PC-9 (cell line): ENCODE results near the gene SLMAP.

Source experiments
- EZH2 ChIP-seq: fragments of 200-600 bp; sonication (generic); IDR thresholded peaks from 2 replicates; pipeline ENCODE4 v1.8.0; 2017; ENCODE audit warnings: antibody characterized with exemption, low read depth
- TF ChIP-seq, protein P1 (sequence below): fragments of 200-600 bp; sonication (generic); conservative IDR thresholded peaks from 2 replicates; pipeline ENCODE4 v1.6.1; 2017; ENCODE audit warnings: mixed run types, antibody characterized with exemption, mild to moderate bottlenecking, moderate library complexity

GRCh38 chr3:57756528-57757401, 656 bp downstream of the SLMAP start:
- TF ChIP-seq, protein P1, sequence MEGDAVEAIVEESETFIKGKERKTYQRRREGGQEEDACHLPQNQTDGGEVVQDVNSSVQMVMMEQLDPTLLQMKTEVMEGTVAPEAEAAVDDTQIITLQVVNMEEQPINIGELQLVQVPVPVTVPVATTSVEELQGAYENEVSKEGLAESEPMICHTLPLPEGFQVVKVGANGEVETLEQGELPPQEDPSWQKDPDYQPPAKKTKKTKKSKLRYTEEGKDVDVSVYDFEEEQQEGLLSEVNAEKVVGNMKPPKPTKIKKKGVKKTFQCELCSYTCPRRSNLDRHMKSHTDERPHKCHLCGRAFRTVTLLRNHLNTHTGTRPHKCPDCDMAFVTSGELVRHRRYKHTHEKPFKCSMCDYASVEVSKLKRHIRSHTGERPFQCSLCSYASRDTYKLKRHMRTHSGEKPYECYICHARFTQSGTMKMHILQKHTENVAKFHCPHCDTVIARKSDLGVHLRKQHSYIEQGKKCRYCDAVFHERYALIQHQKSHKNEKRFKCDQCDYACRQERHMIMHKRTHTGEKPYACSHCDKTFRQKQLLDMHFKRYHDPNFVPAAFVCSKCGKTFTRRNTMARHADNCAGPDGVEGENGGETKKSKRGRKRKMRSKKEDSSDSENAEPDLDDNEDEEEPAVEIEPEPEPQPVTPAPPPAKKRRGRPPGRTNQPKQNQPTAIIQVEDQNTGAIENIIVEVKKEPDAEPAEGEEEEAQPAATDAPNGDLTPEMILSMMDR, result no peak
- TF ChIP-seq EZH2, result no peak
